KMS-11 (cell line): ENCODE data around the gene SRL.

Source experiments
- H2AFZ ChIP-seq: fragments of 200-600 bp; sonication (generic); 2 replicates; pipeline ENCODE4 v1.6.1; 2016; ENCODE audit warnings: antibody characterized with exemption, mixed run types, low read depth
- H3K27ac ChIP-seq: fragments of 200-600 bp; sonication (generic); 2 replicates; pipeline ENCODE4 v1.6.1; 2016; ENCODE audit warnings: mild to moderate bottlenecking, mixed run types
- H3K27me3 ChIP-seq: fragments of 200-600 bp; sonication (generic); 2 replicates; pipeline ENCODE4 v1.6.1; 2017; ENCODE audit warnings: mild to moderate bottlenecking, low read depth, mixed run types, moderate library complexity; ENCODE audit not compliant: insufficient read depth
- H3K36me3 ChIP-seq: fragments of 200-600 bp; sonication (generic); 2 replicates; pipeline ENCODE4 v1.6.1; 2017; ENCODE audit warnings: mild to moderate bottlenecking, mixed run types; ENCODE audit not compliant: insufficient read depth
- H3K4me1 ChIP-seq: fragments of 200-600 bp; sonication (generic); 2 replicates; pipeline ENCODE4 v1.6.1; 2016; ENCODE audit warnings: mild to moderate bottlenecking, low read depth, mixed run types; ENCODE audit not compliant: poor library complexity, severe bottlenecking
- H3K4me2 ChIP-seq: fragments of 200-600 bp; sonication (generic); 2 replicates; pipeline ENCODE4 v1.7.0; 2016; ENCODE audit warnings: mild to moderate bottlenecking, mixed run types
- H3K4me3 ChIP-seq: fragments of 200-600 bp; sonication (generic); IDR thresholded peaks from 2 replicates; pipeline ENCODE4 v1.6.1; 2017; ENCODE audit warnings: low read depth, low read length, mixed read lengths; ENCODE audit not compliant: insufficient read depth
- H3K79me2 ChIP-seq: fragments of 200-600 bp; sonication (generic); 2 replicates; pipeline ENCODE4 v1.6.1; 2016; ENCODE audit warnings: low read depth, mixed run types; ENCODE audit not compliant: insufficient read depth
- H3K9ac ChIP-seq: fragments of 200-600 bp; sonication (generic); 2 replicates; pipeline ENCODE4 v1.6.1; 2016; ENCODE audit warnings: mild to moderate bottlenecking, mixed run types
- H4K20me1 ChIP-seq: fragments of 200-600 bp; sonication (generic); 2 replicates; pipeline ENCODE4 v1.6.1; 2016; ENCODE audit warnings: mild to moderate bottlenecking, mixed run types; ENCODE audit not compliant: insufficient read depth
- CTCF ChIP-seq: fragments of 200-600 bp; sonication (generic); conservative IDR thresholded peaks from 2 replicates; pipeline ENCODE4 v1.6.1; 2017; ENCODE audit warnings: low read depth, mild to moderate bottlenecking, antibody characterized with exemption, low read length, moderate library complexity, mixed read lengths

The SRL gene

GRCh38 chr16:4207683-4208340, 34.1 kb downstream of the SRL start:
- no peaks in the 10 kb centered on the region for H4K20me1 ChIP-seq
- H3K4me2 ChIP-seq: no peak overlapping the region
- H3K9ac ChIP-seq: no peak overlapping the region
- H3K4me3 ChIP-seq: no peak overlapping the region
- TF ChIP-seq CTCF: no peak
- H3K36me3 ChIP-seq: no peaks in the 10 kb centered on the region
- H2AFZ ChIP-seq: no peak overlapping the region
- no peaks in the 10 kb centered on the region for H3K4me1 ChIP-seq
- no peak overlapping the region for H3K27ac ChIP-seq
- H3K79me2 ChIP-seq: no peaks in the 10 kb centered on the region
- H3K27me3 ChIP-seq: peaks cover 18% of the 10 kb centered on the region; the same call in 1 of the 2 replicates

DNA sequence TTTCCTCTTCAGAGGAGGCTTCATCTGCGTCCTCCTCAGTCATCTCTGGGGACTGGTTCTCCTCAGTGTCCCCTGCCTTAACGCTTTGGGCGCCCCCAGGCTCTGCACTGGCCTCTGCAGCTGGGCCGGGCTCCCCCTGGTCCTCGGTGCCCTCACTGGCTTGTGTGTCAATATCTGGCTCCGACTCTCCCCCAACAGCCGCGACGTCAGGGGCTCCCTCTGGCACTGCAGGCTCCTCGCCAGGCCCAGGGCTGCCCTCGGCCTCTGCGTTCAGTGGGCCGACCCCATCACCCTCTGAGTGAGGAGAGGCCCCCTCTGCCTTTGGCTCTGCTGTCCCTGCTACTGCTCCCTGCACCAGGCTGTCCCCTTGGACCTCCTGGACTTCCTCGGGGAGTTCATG, 34.7 kb downstream of the SRL start:
- H3K4me1 ChIP-seq: no peaks in the 10 kb centered on the region
- H3K36me3 ChIP-seq: no peaks in the 10 kb centered on the region
- H3K27me3 ChIP-seq: peaks cover 18% of the 10 kb centered on the region; the same call in 1 of the 2 replicates
- no peak overlapping the region for H2AFZ ChIP-seq
- no peaks in the 10 kb centered on the region for H3K79me2 ChIP-seq
- H3K9ac ChIP-seq: no peak overlapping the region
- no peak for TF ChIP-seq CTCF
- H3K4me3 ChIP-seq: no peak overlapping the region
- no peak overlapping the region for H3K27ac ChIP-seq
- H3K4me2 ChIP-seq: no peak overlapping the region
- H4K20me1 ChIP-seq: no peaks in the 10 kb centered on the region

DNA sequence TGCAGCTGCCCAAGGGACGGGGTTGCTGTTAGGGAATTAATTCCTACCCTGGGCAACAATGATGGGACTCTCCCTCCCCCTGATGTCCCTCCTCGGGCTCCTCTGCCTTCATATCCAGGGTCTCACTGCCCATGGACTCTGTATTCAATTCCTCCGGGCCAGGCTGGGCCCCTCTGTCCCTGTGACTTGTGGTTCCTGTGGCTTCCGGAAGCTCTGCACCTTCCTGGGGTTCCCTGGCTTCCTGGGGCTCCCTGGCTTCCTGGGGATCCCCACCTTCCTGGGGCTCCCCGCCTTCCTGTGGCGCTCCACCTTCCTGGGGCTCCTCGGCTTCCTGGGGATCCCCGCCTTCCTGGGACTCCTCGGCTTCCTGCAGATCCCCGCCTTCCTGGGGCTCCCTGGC, 35.2 kb downstream of the SRL start:
- H3K36me3 ChIP-seq: no peaks in the 10 kb centered on the region
- H3K4me2 ChIP-seq: no peak overlapping the region
- H3K4me3 ChIP-seq: no peak overlapping the region
- H3K27me3 ChIP-seq: peaks cover 18% of the 10 kb centered on the region; the same call in 1 of the 2 replicates
- no peak for TF ChIP-seq CTCF
- H3K79me2 ChIP-seq: no peaks in the 10 kb centered on the region
- no peaks in the 10 kb centered on the region for H3K4me1 ChIP-seq
- H2AFZ ChIP-seq: no peak overlapping the region
- H4K20me1 ChIP-seq: no peaks in the 10 kb centered on the region
- H3K9ac ChIP-seq: no peak overlapping the region
- H3K27ac ChIP-seq: no peak overlapping the region

GRCh38 chr16:4205971-4206370, 35.9 kb downstream of the SRL start:
- TF ChIP-seq CTCF: no peak
- Histone ChIP-seq H3K36me3 (no peaks in the 10 kb centered on the region), H3K27me3 (peaks cover 18% of the 10 kb centered on the region; the same call in 1 of the 2 replicates), H3K4me2 (no peak overlapping the region), H3K27ac (no peak overlapping the region), H3K9ac (no peak overlapping the region), H3K4me1 (no peaks in the 10 kb centered on the region), H3K4me3 (no peak overlapping the region), H2AFZ (no peak overlapping the region), H3K79me2 (no peaks in the 10 kb centered on the region), H4K20me1 (no peaks in the 10 kb centered on the region)
